OCI-LY3 (cell line): ENCODE data around the gene MDFIC2.

Experiments
- H2AFZ ChIP-seq: fragments of 200-600, 300-600 bp; shearing (Covaris generic); 2 replicates; pipeline ENCODE4 v1.6.0; 2014; ENCODE audit warnings: antibody characterized with exemption, low read depth, low read length
- H3K27ac ChIP-seq: fragments of 200-600, 300-600 bp; sonication (generic); 2 replicates; pipeline ENCODE4 v1.5.1; 2014; ENCODE audit warnings: mild to moderate bottlenecking, low read length, moderate library complexity, mixed read lengths
- H3K27me3 ChIP-seq: fragments of 200-600, 300-600 bp; sonication (generic); 2 replicates; pipeline ENCODE4 v1.6.1; 2014; ENCODE audit warnings: low read depth, low read length, mixed read lengths
- H3K36me3 ChIP-seq: fragments of 200-600, 300-600 bp; sonication (generic); replicated peaks from 2 replicates; pipeline ENCODE3; 2014; ENCODE audit warnings: low read depth, low read length, mixed read lengths
- H3K4me1 ChIP-seq: fragments of 300-600, 200-600 bp; sonication (generic); 2 replicates; pipeline ENCODE4 v1.6.1; 2014; ENCODE audit warnings: low read length, mixed read lengths
- H3K4me2 ChIP-seq: fragments of 200-600, 300-600 bp; sonication (generic); 2 replicates; pipeline ENCODE4 v1.6.1; 2014; ENCODE audit warnings: low read length, mixed read lengths
- H3K4me3 ChIP-seq: fragments of 300-600, 200-600 bp; sonication (generic); 2 replicates; pipeline ENCODE4 v1.5.1; 2014; ENCODE audit warnings: antibody characterized with exemption, mild to moderate bottlenecking, low read length, moderate library complexity
- H3K79me2 ChIP-seq: fragments of 300-600, 200-600 bp; shearing (Covaris generic); 2 replicates; pipeline ENCODE4 v1.6.1; 2014; ENCODE audit warnings: mild to moderate bottlenecking, low read length, mixed read lengths
- H3K9ac ChIP-seq: fragments of 300-600, 200-600 bp; shearing (Covaris generic); 2 replicates; pipeline ENCODE4 v1.6.0; 2014; ENCODE audit warnings: mild to moderate bottlenecking, low read length, moderate library complexity
- H3K9me3 ChIP-seq: fragments of 200-600, 300-600 bp; shearing (Covaris generic); 2 replicates; pipeline ENCODE4 v1.6.1; 2014; ENCODE audit warnings: low read length, mixed read lengths; ENCODE audit not compliant: insufficient read depth
- H4K20me1 ChIP-seq: fragments of 200-600, 300-600 bp; sonication (generic); 2 replicates; pipeline ENCODE4 v1.6.1; 2016; ENCODE audit warnings: low read length, mixed read lengths; ENCODE audit not compliant: insufficient read depth
- EZH2phosphoT487 ChIP-seq: fragments of 200-600 bp; shearing (Covaris generic); IDR thresholded peaks from 2 replicates; pipeline ENCODE4 v1.6.1; 2018; ENCODE audit warnings: antibody characterized with exemption, mixed run types, low read depth
- TF ChIP-seq, protein P1 (sequence below): fragments of 200-600, 300-600 bp; sonication (generic); IDR thresholded peaks from 2 replicates; pipeline ENCODE4 v1.5.1; 2014; ENCODE audit warnings: antibody characterized with exemption, low read length, low read depth

MDFIC2 gene

DNA sequence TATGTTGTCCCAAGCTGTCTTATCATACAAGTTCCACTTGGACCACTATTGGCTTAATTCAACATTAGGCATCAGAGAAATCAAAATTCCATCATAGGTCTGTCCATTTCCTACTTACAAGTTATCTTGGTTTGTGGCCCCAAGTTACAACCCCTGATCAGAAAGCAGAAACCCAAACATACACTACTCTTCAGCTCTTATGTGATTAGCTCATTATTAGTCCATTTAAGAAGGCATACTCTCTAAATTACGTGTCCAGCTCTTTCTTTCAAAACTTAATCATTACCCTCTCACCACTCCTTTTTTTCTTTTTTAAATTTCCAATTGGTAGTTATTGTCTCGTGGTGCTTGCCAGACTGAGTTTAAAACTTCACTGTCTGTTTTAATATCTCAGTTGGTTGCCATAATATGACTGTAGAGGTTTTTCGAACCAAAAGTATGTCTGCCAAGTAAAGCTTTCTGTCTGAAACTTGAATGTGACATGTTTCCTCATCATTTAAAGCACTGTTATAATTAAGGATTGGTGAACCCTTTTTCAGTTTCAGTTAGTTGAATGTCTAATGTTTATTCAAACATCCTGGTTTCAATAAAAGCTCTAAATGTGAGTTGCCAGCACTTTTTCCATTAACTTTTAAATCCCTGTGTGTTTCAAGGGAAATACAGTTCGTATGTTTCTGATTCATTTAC is 162.6 kb downstream of the MDFIC2 start:
- H3K27ac ChIP-seq = peak overlapping the region; percentile 89
- H3K27me3 ChIP-seq = no peaks in the 10 kb centered on the region
- peak overlapping the region; percentile 52 for H3K9ac ChIP-seq
- H3K4me2 ChIP-seq = peak overlapping the region; percentile 83
- H3K36me3 ChIP-seq = no peaks in the 10 kb centered on the region
- TF ChIP-seq, protein P1, sequence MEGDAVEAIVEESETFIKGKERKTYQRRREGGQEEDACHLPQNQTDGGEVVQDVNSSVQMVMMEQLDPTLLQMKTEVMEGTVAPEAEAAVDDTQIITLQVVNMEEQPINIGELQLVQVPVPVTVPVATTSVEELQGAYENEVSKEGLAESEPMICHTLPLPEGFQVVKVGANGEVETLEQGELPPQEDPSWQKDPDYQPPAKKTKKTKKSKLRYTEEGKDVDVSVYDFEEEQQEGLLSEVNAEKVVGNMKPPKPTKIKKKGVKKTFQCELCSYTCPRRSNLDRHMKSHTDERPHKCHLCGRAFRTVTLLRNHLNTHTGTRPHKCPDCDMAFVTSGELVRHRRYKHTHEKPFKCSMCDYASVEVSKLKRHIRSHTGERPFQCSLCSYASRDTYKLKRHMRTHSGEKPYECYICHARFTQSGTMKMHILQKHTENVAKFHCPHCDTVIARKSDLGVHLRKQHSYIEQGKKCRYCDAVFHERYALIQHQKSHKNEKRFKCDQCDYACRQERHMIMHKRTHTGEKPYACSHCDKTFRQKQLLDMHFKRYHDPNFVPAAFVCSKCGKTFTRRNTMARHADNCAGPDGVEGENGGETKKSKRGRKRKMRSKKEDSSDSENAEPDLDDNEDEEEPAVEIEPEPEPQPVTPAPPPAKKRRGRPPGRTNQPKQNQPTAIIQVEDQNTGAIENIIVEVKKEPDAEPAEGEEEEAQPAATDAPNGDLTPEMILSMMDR = no peak
- no peak for TF ChIP-seq EZH2phosphoT487
- no peaks in the 10 kb centered on the region for H3K79me2 ChIP-seq
- H3K9me3 ChIP-seq = no peaks in the 10 kb centered on the region
- peaks cover 44% of the 10 kb centered on the region for H3K4me1 ChIP-seq
- peak overlapping the region; percentile 72 for H2AFZ ChIP-seq
- H4K20me1 ChIP-seq = no peaks in the 10 kb centered on the region
- peak overlapping the region; percentile 62 for H3K4me3 ChIP-seq
